A549 (cell line): ENCODE data around the gene CKLF. TPM values are rescaled to one million over a fixed set of nuclear protein-coding genes. Genes with fewer than 3 reads are reported as not detected.

ENCODE experiments used
- ATAC-seq, 2 experiments: fragments of 200-7000 bp in 1 of 2; fragments of >200 bp in 1 of 2; cut with Nextera tagmentation in 1 of 2; cut with Tn5 transposase in 1 of 2; 3 replicates each; pipeline versions ENCODE4 v1.8.0 to v1.9.1; 2018 to 2020; ENCODE audit warnings: mild to moderate bottlenecking in 1 of 2, moderate library complexity in 1 of 2
- CTCF ChIA-PET: fragments of 300-600 bp; sonication (Branson Sonifier 250); formaldehyde crosslinking; extraction: SDS; loops from one replicate; lab custom pipeline; 2021; ENCODE audit warnings: antibody characterized with exemption, inconsistent platforms; lab: Yijun Ruan, JAX
- POLR2A ChIA-PET: fragments of 350-600 bp; formaldehyde crosslinking; extraction: SDS; loops from one replicate; lab custom pipeline; 2021; ENCODE audit warnings: antibody characterized with exemption, inconsistent platforms; lab: Yijun Ruan, JAX
- DNase-seq, 2 experiments: peaks; one replicate each; pipeline versions ENCODE4 v3.0.0 to v3.0.0-alpha.2; 2011 to 2016; ENCODE audit warnings: low read depth in 1 of 2, low spot score in 1 of 2
- FAIRE-seq: peaks from 2 replicates; lab custom pipeline; 2011; peaks lifted over from hg19 to GRCh38; lab: Jason Lieb, UNC
- H3K27ac ChIP-seq, 2 experiments: fragments of >200 bp; sonication (Bioruptor Twin); formaldehyde crosslinking; 3 replicates each; pipeline ENCODE4 v1.5.1; 2016 to 2017
- H3K4me1 ChIP-seq: fragments of >200 bp; sonication (Bioruptor Twin); formaldehyde crosslinking; 3 replicates; pipeline ENCODE4 v1.6.1; 2016
- H3K4me2 ChIP-seq: fragments of >200 bp; sonication (Bioruptor Twin); formaldehyde crosslinking; 3 replicates; pipeline ENCODE4 v1.6.1; 2016
- H3K4me3 ChIP-seq: fragments of >200 bp; sonication (Bioruptor Twin); formaldehyde crosslinking; 3 replicates; pipeline ENCODE4 v1.5.1; 2016
- H3K9me3 ChIP-seq: fragments of >200 bp; sonication (Bioruptor Twin); formaldehyde crosslinking; 3 replicates; pipeline ENCODE4 v1.6.1; 2016
- CBX8 ChIP-seq: fragments of 200-600 bp; sonication (generic); IDR thresholded peaks from 2 replicates; pipeline ENCODE4 v1.6.1; 2016
- CHD2 ChIP-seq: fragments of 150-350 bp; IDR thresholded peaks from 2 replicates; pipeline ENCODE4 v1.6.1; 2014; ENCODE audit warnings: low read length; ENCODE audit not compliant: partially characterized antibody
- CHD4 ChIP-seq: fragments of 200-600 bp; sonication (generic); IDR thresholded peaks from 2 replicates; pipeline ENCODE4 v1.6.1; 2016; ENCODE audit warnings: antibody characterized with exemption, mild to moderate bottlenecking, borderline replicate concordance
- EHF ChIP-seq: fragments of 250-450 bp; sonication (Bioruptor Pico); IDR thresholded peaks from 2 replicates; pipeline ENCODE4 v1.5.0; 2020; ENCODE audit warnings: mild to moderate bottlenecking
- EHMT2 ChIP-seq: fragments of 200-600 bp; sonication (generic); IDR thresholded peaks from 2 replicates; pipeline ENCODE4 v1.6.1; 2016; ENCODE audit warnings: antibody characterized with exemption, low read depth, mild to moderate bottlenecking, moderate library complexity
- EP300 ChIP-seq, 2 experiments: fragments of >200 bp; sonication (Bioruptor Twin); formaldehyde crosslinking; IDR thresholded peaks; 2 replicates in 1 of 2; 3 replicates in 1 of 2; pipeline ENCODE4 v1.6.1; 2016 to 2017
- FOSB ChIP-seq: fragments of 250-450 bp; sonication (Bioruptor Pico); IDR thresholded peaks from 2 replicates; pipeline ENCODE4 v1.5.0; 2020; ENCODE audit warnings: mild to moderate bottlenecking, moderate library complexity
- FOSL2 ChIP-seq, 2 experiments: fragments of 450-650 bp in 1 of 2; fragments of >200 bp in 1 of 2; sonication (Bioruptor Twin) in 1 of 2; formaldehyde crosslinking; IDR thresholded peaks; 2 replicates each; pipeline versions ENCODE4 v1.5.0 to v1.6.1; 2016 to 2020; ENCODE audit warnings: mild to moderate bottlenecking in 1 of 2, moderate library complexity in 1 of 2
- HEYL ChIP-seq: fragments of 250-450 bp; sonication (Bioruptor Pico); IDR thresholded peaks from 2 replicates; pipeline ENCODE4 v1.8.0; 2021; ENCODE audit warnings: mild to moderate bottlenecking, moderate library complexity
- HOXA7 ChIP-seq: fragments of 250-450 bp; sonication (Bioruptor Pico); IDR thresholded peaks from 2 replicates; pipeline ENCODE4 v1.5.0; 2020; ENCODE audit warnings: mild to moderate bottlenecking, moderate library complexity
- HOXB5 ChIP-seq: fragments of 250-450 bp; sonication (Bioruptor Pico); IDR thresholded peaks from 2 replicates; pipeline ENCODE4 v1.5.0; 2020; ENCODE audit warnings: mild to moderate bottlenecking, moderate library complexity
- JUN ChIP-seq, 2 experiments: fragments of >200 bp; sonication (Bioruptor Twin); formaldehyde crosslinking; IDR thresholded peaks; 2 replicates in 1 of 2; 3 replicates in 1 of 2; pipeline ENCODE4 v1.6.1; 2016 to 2017
- NFE2L2 ChIP-seq: fragments of 150-350 bp; conservative IDR thresholded peaks from 2 replicates; pipeline ENCODE4 v1.6.1; 2014; ENCODE audit warnings: low read length
- PHF8 ChIP-seq: fragments of 200-600 bp; sonication (generic); IDR thresholded peaks from 2 replicates; pipeline ENCODE4 v1.6.1; 2016; ENCODE audit warnings: low read depth, mild to moderate bottlenecking, antibody characterized with exemption, moderate library complexity, borderline replicate concordance
- POLR2AphosphoS2 ChIP-seq: conservative IDR thresholded peaks from 2 replicates; pipeline ENCODE4 v1.6.1; 2012; ENCODE audit warnings: low read length, improper control_type of control experiment, inconsistent platforms
- RAD21 ChIP-seq, 2 experiments: fragments of >200 bp in 1 of 2; sonication (Bioruptor Twin) in 1 of 2; formaldehyde crosslinking in 1 of 2; IDR thresholded peaks in 1 of 2; conservative IDR thresholded peaks in 1 of 2; 2 replicates in 1 of 2; 3 replicates in 1 of 2; pipeline ENCODE4 v1.6.1; 2012 to 2018; ENCODE audit warnings: inconsistent platforms in 1 of 2
- RCOR1 ChIP-seq: fragments of 150-350 bp; IDR thresholded peaks from 2 replicates; pipeline ENCODE4 v1.6.1; 2014; ENCODE audit warnings: antibody characterized with exemption, low read length, low read depth
- RFX5 ChIP-seq: fragments of 450-650 bp; IDR thresholded peaks from 2 replicates; pipeline ENCODE4 v1.7.1; 2014; ENCODE audit warnings: antibody characterized with exemption, mild to moderate bottlenecking, moderate library complexity
- SREBF2 ChIP-seq: fragments of 450-650 bp; IDR thresholded peaks from 2 replicates; pipeline ENCODE4 v1.6.1; 2014; ENCODE audit warnings: mild to moderate bottlenecking, moderate library complexity
- WGBS: methylation state at CpG from one replicate; pipeline ENCODE4 v1.1.6; 2017; ENCODE audit errors: missing lambda C conversion rate; 5-methylcytosine and 5-hydroxymethylcytosine counted together
- polyA plus RNA-seq, 4 experiments: library from polyadenylated mRNA; depleted of rRNA in 3 of 4; stranded (reverse); fragments of >200 nt; fragmentation: RNase III in 1 of 4; extraction: RNeasy Plus Mini Kit Qiagen cat#74134 plus additional on column Dnase treatment in 1 of 4; gene quantifications; 2 replicates in 3 of 4; 3 replicates in 1 of 4; pipeline ENCODE4 v1.2.3, GENCODE V29; 2011 to 2017
- TF ChIP-seq, protein P1 (sequence below): fragments of 150-350 bp; IDR thresholded peaks from 2 replicates; pipeline ENCODE4 v1.6.1; 2014; ENCODE audit warnings: low read depth, mild to moderate bottlenecking, low read length
- TF ChIP-seq, protein P2 (sequence below): IDR thresholded peaks from 2 replicates; pipeline ENCODE4 v1.6.1; 2012
- TF ChIP-seq, protein P3 (sequence below): IDR thresholded peaks from 2 replicates; pipeline ENCODE4 v1.6.1; 2012
- TF ChIP-seq, protein P4 (sequence below): IDR thresholded peaks from 2 replicates; pipeline ENCODE4 v1.6.1; 2012; ENCODE audit warnings: low read depth, borderline replicate concordance

The CKLF gene
- polyA plus RNA-seq, 2 of the 4 experiments (the other 2 are of a cell fraction), result 85.1 to 87.0 TPM

DNA sequence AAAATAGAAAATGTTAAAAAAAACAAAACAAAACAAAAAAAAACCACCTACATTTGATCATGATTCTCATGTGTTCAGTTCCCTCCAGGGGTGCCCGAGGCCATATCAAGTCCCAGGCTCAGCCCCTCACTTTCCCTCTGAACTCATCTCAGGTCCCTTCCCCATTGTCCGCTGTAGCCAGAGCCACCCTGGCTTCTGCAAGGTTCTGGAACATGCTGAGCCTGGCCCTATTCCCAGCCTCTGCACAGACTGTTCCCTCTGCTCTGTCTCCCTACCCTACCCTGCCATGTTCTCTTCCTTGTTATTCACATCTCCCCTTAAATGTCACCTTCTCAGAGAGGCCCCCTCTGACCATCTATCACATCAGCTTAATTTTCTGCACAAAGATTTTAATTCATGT is 49.3 kb upstream of the CKLF start:
- 88% methylated on average over 2 of the region's 2 CpGs for WGBS
- Histone ChIP-seq H3K4me2 (peak overlapping the region; percentile 54), H3K4me3 (no peak overlapping the region), H3K9me3 (peaks cover 9% of the 10 kb centered on the region), H3K27ac (peak overlapping the region; percentile 70 to 75), H3K4me1 (peaks cover 38% of the 10 kb centered on the region)
- no peak for TF ChIP-seq JUN (IDR thresholded peaks at IDR 0.05)
- no peak for TF ChIP-seq CHD4
- no peak for TF ChIP-seq POLR2AphosphoS2
- TF ChIP-seq FOSL2 (IDR thresholded peaks at IDR 0.05), result no peak
- TF ChIP-seq FOSL2 (CRISPR knock-in tag; IDR thresholded peaks at IDR 0.05), result no peak
- TF ChIP-seq EHMT2, result no peak
- TF ChIP-seq, protein P1, sequence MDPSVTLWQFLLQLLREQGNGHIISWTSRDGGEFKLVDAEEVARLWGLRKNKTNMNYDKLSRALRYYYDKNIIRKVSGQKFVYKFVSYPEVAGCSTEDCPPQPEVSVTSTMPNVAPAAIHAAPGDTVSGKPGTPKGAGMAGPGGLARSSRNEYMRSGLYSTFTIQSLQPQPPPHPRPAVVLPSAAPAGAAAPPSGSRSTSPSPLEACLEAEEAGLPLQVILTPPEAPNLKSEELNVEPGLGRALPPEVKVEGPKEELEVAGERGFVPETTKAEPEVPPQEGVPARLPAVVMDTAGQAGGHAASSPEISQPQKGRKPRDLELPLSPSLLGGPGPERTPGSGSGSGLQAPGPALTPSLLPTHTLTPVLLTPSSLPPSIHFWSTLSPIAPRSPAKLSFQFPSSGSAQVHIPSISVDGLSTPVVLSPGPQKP, result no peak
- no peak for TF ChIP-seq HEYL (CRISPR knock-in tag)
- no peak for TF ChIP-seq FOSB
- TF ChIP-seq, protein P2, sequence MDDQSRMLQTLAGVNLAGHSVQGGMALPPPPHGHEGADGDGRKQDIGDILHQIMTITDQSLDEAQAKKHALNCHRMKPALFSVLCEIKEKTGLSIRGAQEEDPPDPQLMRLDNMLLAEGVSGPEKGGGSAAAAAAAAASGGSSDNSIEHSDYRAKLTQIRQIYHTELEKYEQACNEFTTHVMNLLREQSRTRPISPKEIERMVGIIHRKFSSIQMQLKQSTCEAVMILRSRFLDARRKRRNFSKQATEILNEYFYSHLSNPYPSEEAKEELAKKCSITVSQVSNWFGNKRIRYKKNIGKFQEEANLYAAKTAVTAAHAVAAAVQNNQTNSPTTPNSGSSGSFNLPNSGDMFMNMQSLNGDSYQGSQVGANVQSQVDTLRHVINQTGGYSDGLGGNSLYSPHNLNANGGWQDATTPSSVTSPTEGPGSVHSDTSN, result no peak
- ChIA-PET POLR2A (no interaction called here), CTCF (interaction anchor here (0.9 to 1.2 kb wide), 2 partner anchors 9 to 18 kb away, joined by 4 to 8 read pairs; no protein-coding TSS in a partner anchor)
- DNase-seq, result no peak
- ATAC-seq, result peak in 1 of 2 experiments; percentile 12; a peak in 1 of 6 replicates
- no peak for FAIRE-seq

DNA sequence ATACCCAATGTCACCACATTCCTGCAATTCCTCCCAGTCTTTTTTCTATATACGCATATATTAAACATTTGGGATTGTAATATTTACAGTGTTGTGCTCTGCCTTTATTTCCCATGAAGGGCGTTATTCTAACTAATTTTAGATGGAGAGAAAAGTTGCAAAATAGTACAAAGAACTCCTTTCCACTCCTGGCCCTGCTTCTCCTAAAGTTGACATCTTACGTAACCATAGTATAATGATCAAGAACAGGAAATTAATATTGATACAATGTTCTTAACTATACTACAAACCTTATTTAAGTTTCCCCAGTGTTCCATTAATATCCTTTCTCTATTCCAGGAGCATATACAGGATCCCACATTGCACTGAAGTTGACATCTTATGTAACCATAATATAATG is 48.8 kb upstream of the CKLF start:
- FAIRE-seq, result no peak
- peak overlapping the region; percentile 70 to 75; a peak in 3 of 6 replicates for H3K27ac ChIP-seq
- H3K4me3 ChIP-seq, result no peak overlapping the region
- no peak for ATAC-seq
- ChIA-PET CTCF (no interaction called here), POLR2A (no interaction called here)
- peak overlapping the region; percentile 54; the same call in 1 of the 3 replicates for H3K4me2 ChIP-seq
- WGBS, result 89% methylated on average over 3 of the region's 3 CpGs
- no peak for DNase-seq
- TF ChIP-seq POLR2AphosphoS2 (no peak), HOXB5 (no peak), EHF (no peak), RFX5 (no peak), HOXA7 (no peak), RAD21 (conservative IDR thresholded peaks at IDR 0.05 in 1 of 2, IDR thresholded peaks at IDR 0.05 in 1 of 2) (no peak), NFE2L2 (no peak), RCOR1 (no peak), SREBF2 (no peak), CBX8 (no peak), EP300 (IDR thresholded peaks at IDR 0.05) (no peak), PHF8 (no peak), CHD2 (no peak)
- TF ChIP-seq, protein P3, sequence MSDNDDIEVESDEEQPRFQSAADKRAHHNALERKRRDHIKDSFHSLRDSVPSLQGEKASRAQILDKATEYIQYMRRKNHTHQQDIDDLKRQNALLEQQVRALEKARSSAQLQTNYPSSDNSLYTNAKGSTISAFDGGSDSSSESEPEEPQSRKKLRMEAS, result no peak
- TF ChIP-seq, protein P4, sequence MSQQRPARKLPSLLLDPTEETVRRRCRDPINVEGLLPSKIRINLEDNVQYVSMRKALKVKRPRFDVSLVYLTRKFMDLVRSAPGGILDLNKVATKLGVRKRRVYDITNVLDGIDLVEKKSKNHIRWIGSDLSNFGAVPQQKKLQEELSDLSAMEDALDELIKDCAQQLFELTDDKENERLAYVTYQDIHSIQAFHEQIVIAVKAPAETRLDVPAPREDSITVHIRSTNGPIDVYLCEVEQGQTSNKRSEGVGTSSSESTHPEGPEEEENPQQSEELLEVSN, result no peak
- peaks cover 9% of the 10 kb centered on the region for H3K9me3 ChIP-seq
- peaks cover 41% of the 10 kb centered on the region for H3K4me1 ChIP-seq
